ENCODE results near the gene THSD7B. TPM values are rescaled to one million over a fixed set of nuclear protein-coding genes. Genes with fewer than 3 reads are reported as not detected.
A peak's percentile ranks its signal among the peaks of the same experiment; 100 is the strongest.

Gene THSD7B
- total RNA-seq, 1 donor: under 0.01 TPM

DNA sequence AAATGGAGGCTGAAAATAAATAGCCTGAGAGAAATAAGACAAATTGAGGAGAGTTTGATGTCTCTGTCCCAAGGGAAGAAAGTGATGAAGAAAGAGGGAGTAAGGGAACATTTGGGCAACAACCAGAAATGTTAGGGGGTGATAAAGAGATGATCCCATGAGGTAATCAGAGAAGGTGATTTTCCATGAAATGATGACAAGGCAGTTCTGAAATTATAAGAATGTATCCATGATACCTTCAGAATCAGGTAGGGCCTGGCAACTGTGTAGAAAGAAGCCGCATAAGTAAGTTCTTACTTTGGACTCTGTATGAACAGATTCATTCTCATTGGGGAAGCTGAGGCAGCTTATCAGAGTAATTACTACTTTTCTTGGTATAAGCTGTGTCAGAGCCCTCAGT is 106.1 kb downstream of the THSD7B start:
- H3K4me2 ChIP-seq (ENCODE audit: insufficient read depth, low read length): no peak overlapping the region
- TF ChIP-seq, protein P1, sequence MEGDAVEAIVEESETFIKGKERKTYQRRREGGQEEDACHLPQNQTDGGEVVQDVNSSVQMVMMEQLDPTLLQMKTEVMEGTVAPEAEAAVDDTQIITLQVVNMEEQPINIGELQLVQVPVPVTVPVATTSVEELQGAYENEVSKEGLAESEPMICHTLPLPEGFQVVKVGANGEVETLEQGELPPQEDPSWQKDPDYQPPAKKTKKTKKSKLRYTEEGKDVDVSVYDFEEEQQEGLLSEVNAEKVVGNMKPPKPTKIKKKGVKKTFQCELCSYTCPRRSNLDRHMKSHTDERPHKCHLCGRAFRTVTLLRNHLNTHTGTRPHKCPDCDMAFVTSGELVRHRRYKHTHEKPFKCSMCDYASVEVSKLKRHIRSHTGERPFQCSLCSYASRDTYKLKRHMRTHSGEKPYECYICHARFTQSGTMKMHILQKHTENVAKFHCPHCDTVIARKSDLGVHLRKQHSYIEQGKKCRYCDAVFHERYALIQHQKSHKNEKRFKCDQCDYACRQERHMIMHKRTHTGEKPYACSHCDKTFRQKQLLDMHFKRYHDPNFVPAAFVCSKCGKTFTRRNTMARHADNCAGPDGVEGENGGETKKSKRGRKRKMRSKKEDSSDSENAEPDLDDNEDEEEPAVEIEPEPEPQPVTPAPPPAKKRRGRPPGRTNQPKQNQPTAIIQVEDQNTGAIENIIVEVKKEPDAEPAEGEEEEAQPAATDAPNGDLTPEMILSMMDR (IDR thresholded peaks at IDR 0.05; ENCODE audit: extremely low read depth, low read depth, low read length): no peak

DNA sequence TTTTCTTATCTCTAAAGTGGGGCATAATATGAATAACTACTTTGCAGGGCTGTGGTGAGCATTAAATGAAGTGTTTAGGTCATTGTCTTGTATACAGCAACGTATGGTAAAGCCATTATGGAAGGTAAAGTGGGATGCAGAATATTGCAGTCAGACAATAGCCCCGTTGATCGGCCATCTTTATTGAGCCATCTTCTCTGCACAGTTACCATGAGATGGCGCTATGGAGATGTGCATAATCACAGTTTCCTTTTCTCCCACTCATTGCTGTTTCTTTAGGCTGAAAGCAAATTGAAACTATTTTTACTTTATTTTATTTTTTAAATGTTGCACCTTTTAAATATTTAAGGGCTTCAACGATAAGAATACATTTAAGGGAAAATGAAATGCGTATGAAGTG is 108.9 kb downstream of the THSD7B start:
- Histone ChIP-seq H3K4me1 (ENCODE audit: insufficient read depth, low read length) (no peaks in the 10 kb centered on the region), H3K79me2 (ENCODE audit: insufficient read depth, low read length) (no peaks in the 10 kb centered on the region), H3K27me3 (ENCODE audit: insufficient read depth, low read length) (no peaks in the 10 kb centered on the region), H3K4me2 (ENCODE audit: insufficient read depth, low read length) (no peak overlapping the region), H3K4me3 (ENCODE audit: insufficient read depth, low read length) (no peak overlapping the region), H3K27ac (ENCODE audit: low read depth, low read length) (no peak overlapping the region), H4K20me1 (ENCODE audit: insufficient read depth, low read length) (no peaks in the 10 kb centered on the region), H2AFZ (ENCODE audit: low read length) (no peak overlapping the region), H3K36me3 (ENCODE audit: insufficient read depth, low read length) (no peaks in the 10 kb centered on the region), H3K9me3 (ENCODE audit: low read depth, low read length) (no peaks in the 10 kb centered on the region)
- TF ChIP-seq, protein P1 (IDR thresholded peaks at IDR 0.05; ENCODE audit: extremely low read depth, low read depth, low read length): peak; percentile 23
- no peak for DNase-seq (ENCODE audit: insufficient read length, low spot score, missing footprints)

More for the DNA sequence above, 106.1 kb downstream of the THSD7B start:
- no peaks in the 10 kb centered on the region for H4K20me1 ChIP-seq (ENCODE audit: insufficient read depth, low read length)
- no peak overlapping the region for H2AFZ ChIP-seq (ENCODE audit: low read length)
- no peaks in the 10 kb centered on the region for H3K9me3 ChIP-seq (ENCODE audit: low read depth, low read length)
- no peak overlapping the region for H3K27ac ChIP-seq (ENCODE audit: low read depth, low read length)
- no peaks in the 10 kb centered on the region for H3K27me3 ChIP-seq (ENCODE audit: insufficient read depth, low read length)
- DNase-seq (ENCODE audit: insufficient read length, low spot score, missing footprints): no peak
- H3K36me3 ChIP-seq (ENCODE audit: insufficient read depth, low read length): no peaks in the 10 kb centered on the region
- no peaks in the 10 kb centered on the region for H3K79me2 ChIP-seq (ENCODE audit: insufficient read depth, low read length)
- no peak overlapping the region for H3K4me3 ChIP-seq (ENCODE audit: insufficient read depth, low read length)
- H3K4me1 ChIP-seq (ENCODE audit: insufficient read depth, low read length): no peaks in the 10 kb centered on the region

DNA sequence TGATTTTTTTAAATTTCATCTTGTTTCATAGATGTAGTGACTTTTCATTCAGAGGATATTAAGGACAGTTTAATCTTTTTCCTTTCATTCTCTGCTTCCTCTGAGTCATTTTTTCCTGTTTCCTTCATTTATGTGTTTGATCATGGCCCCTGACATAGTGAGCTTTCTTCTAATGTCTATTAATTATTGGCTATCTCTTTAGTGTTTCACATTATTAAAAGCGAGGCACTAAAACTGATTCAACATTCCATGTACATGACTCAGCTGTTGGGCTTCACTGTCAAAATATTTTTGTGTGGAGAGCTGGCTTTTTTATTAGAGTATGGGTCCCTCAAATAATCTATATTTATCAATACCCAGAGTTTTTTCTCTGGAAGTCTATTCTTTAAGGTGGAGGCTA is 125.8 kb downstream of the THSD7B start:
- Histone ChIP-seq H4K20me1 (ENCODE audit: insufficient read depth, low read length) (no peaks in the 10 kb centered on the region), H3K36me3 (ENCODE audit: insufficient read depth, low read length) (no peaks in the 10 kb centered on the region), H3K27me3 (ENCODE audit: insufficient read depth, low read length) (no peaks in the 10 kb centered on the region), H3K79me2 (ENCODE audit: insufficient read depth, low read length) (no peaks in the 10 kb centered on the region), H3K4me2 (ENCODE audit: insufficient read depth, low read length) (no peak overlapping the region), H2AFZ (ENCODE audit: low read length) (no peak overlapping the region), H3K27ac (ENCODE audit: low read depth, low read length) (no peak overlapping the region), H3K9me3 (ENCODE audit: low read depth, low read length) (peaks cover 2% of the 10 kb centered on the region), H3K4me3 (ENCODE audit: insufficient read depth, low read length) (no peak overlapping the region), H3K4me1 (ENCODE audit: insufficient read depth, low read length) (no peaks in the 10 kb centered on the region)
- TF ChIP-seq, protein P1 (IDR thresholded peaks at IDR 0.05; ENCODE audit: extremely low read depth, low read depth, low read length): no peak
- DNase-seq (ENCODE audit: insufficient read length, low spot score, missing footprints): no peak

DNA sequence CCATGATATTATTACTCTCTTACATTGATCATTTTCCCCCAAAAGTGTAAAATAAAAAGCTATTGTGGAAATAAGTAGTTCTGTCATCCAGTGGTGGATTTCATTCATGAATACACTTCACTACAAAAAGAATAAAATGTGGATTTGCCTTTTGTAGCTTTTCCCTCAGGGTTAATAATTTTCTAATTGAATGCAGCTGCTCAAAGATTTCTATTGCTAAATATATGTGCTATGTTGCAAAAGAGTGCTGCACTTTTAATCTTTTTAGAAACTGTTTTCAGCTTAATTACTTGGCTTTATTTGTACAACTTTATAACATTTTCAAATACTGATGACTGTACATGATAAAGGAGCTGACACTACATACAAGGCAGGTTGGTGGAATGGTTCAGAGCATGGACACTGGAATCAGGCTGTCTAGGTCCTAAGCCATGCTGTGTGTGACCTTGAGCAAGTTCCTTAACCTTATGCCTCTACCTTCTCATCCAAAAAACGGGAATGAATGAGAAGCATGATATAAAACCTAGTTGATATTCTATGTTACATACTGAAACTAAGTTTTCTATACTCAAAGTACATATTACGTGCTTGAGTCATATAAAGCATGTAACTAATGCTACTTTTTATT is 128.8 kb downstream of the THSD7B start:
- no peaks in the 10 kb centered on the region for H3K4me1 ChIP-seq (ENCODE audit: insufficient read depth, low read length)
- no peaks in the 10 kb centered on the region for H4K20me1 ChIP-seq (ENCODE audit: insufficient read depth, low read length)
- no peak overlapping the region for H3K27ac ChIP-seq (ENCODE audit: low read depth, low read length)
- H3K79me2 ChIP-seq (ENCODE audit: insufficient read depth, low read length): no peaks in the 10 kb centered on the region
- H3K4me3 ChIP-seq (ENCODE audit: insufficient read depth, low read length): no peak overlapping the region
- no peak overlapping the region for H2AFZ ChIP-seq (ENCODE audit: low read length)
- H3K4me2 ChIP-seq (ENCODE audit: insufficient read depth, low read length): no peak overlapping the region
- peaks cover 2% of the 10 kb centered on the region for H3K9me3 ChIP-seq (ENCODE audit: low read depth, low read length)
- no peaks in the 10 kb centered on the region for H3K27me3 ChIP-seq (ENCODE audit: insufficient read depth, low read length)
- H3K36me3 ChIP-seq (ENCODE audit: insufficient read depth, low read length): no peaks in the 10 kb centered on the region
- DNase-seq (ENCODE audit: insufficient read length, low spot score, missing footprints): no peak
- TF ChIP-seq, protein P1 (IDR thresholded peaks at IDR 0.05; ENCODE audit: extremely low read depth, low read depth, low read length): no peak

Measured in osteoblast (primary cell).